ENCODE data around the gene RPS6KA1. TPM values are rescaled to one million over a fixed set of nuclear protein-coding genes. Genes with fewer than 3 reads are reported as not detected.
A peak's percentile ranks its signal among the peaks of the same experiment; 100 is the strongest.

Gene RPS6KA1
- total RNA-seq: 9.6 TPM

GRCh38 chr1:26529655-26530409, at the start of gene RPS6KA1:
Gene RPS6KA1, plus strand, starts transcription at chr1:26529761. Its CDS starts 160 bp downstream, at chr1:26529921.
- no peaks in the 10 kb centered on the region for H3K27me3 ChIP-seq
- no peak within 1 kb of the TSS for H3K27ac ChIP-seq
- H3K36me3 ChIP-seq: no peaks in the 10 kb centered on the region
- TF ChIP-seq CTCF (IDR thresholded peaks at IDR 0.05): no peak
- intact Hi-C loops (cut with DNase I): no loop called here
- H3K4me1 ChIP-seq: peaks cover 0 to 4% of the 10 kb centered on the region in 2 donors
- DNase-seq (ENCODE audit: low spot score in 2 of 2): no peak
- H3K9me3 ChIP-seq: no peaks in the 10 kb centered on the region
- peak within 1 kb of the TSS; percentile 85 to 95 for H3K4me3 ChIP-seq

GRCh38 chr1:26482921-26483320, 46.6 kb upstream of the RPS6KA1 start:
- H3K27ac ChIP-seq: no peak overlapping the region
- TF ChIP-seq CTCF (IDR thresholded peaks at IDR 0.05): no peak
- H3K27me3 ChIP-seq: no peaks in the 10 kb centered on the region
- peaks cover 13 to 24% of the 10 kb centered on the region in 2 donors for H3K36me3 ChIP-seq
- H3K9me3 ChIP-seq: no peaks in the 10 kb centered on the region
- no peaks in the 10 kb centered on the region for H3K4me1 ChIP-seq
- H3K4me3 ChIP-seq: no peak overlapping the region
- intact Hi-C loops (cut with DNase I): no loop called here
- no peak for DNase-seq (ENCODE audit: low spot score in 2 of 2)

- intact Hi-C loops (cut with DNase I): no loop called here
- Histone ChIP-seq H3K36me3 (peaks cover 13 to 19% of the 10 kb centered on the region in 2 donors), H3K9me3 (no peaks in the 10 kb centered on the region), H3K27me3 (no peaks in the 10 kb centered on the region), H3K27ac (no peak overlapping the region), H3K4me3 (no peak overlapping the region), H3K4me1 (no peaks in the 10 kb centered on the region)
- TF ChIP-seq CTCF (IDR thresholded peaks at IDR 0.05): no peak
- no peak for DNase-seq (ENCODE audit: low spot score in 2 of 2)
These were observed 45.6 kb upstream of the RPS6KA1 start for GRCh38 chr1:26483980-26484379.

GRCh38 chr1:26490155-26490554, 39.4 kb upstream of the RPS6KA1 start:
- H3K4me1 ChIP-seq: no peaks in the 10 kb centered on the region
- no peaks in the 10 kb centered on the region for H3K36me3 ChIP-seq
- DNase-seq (ENCODE audit: low spot score in 2 of 2): no peak
- H3K4me3 ChIP-seq: no peak overlapping the region
- intact Hi-C loops (cut with DNase I): no loop called here
- H3K27me3 ChIP-seq: no peaks in the 10 kb centered on the region
- no peak overlapping the region for H3K27ac ChIP-seq
- no peaks in the 10 kb centered on the region for H3K9me3 ChIP-seq
- no peak for TF ChIP-seq CTCF (IDR thresholded peaks at IDR 0.05)

GRCh38 chr1:26493267-26493666, 36.3 kb upstream of the RPS6KA1 start:
- H3K27ac ChIP-seq: no peak overlapping the region
- no peaks in the 10 kb centered on the region for H3K27me3 ChIP-seq
- H3K36me3 ChIP-seq: no peaks in the 10 kb centered on the region
- intact Hi-C loops (cut with DNase I): no loop called here
- no peaks in the 10 kb centered on the region for H3K9me3 ChIP-seq
- no peak overlapping the region for H3K4me3 ChIP-seq
- TF ChIP-seq CTCF (IDR thresholded peaks at IDR 0.05): no peak
- DNase-seq (ENCODE audit: low spot score in 2 of 2): no peak
- H3K4me1 ChIP-seq: no peaks in the 10 kb centered on the region
